ENCODE measurements around the gene SOD2.
"Not testable (repeated sequence)": the region's sequence is repeated elsewhere in the genome, so short reads cannot be mapped to it uniquely, and the experiment has no call there.

SOD2 gene

GRCh38 chr6:159693128-159693893, at the start of gene SOD2:
Gene SOD2 (minus strand): TSS chr6:159693241. CDS start chr6:159693167, 74 bp downstream.
- DNase-seq (ENCODE audit: low spot score), result peak; percentile 80

GRCh38 chr6:159742165-159742564, 49.1 kb upstream of the SOD2 start:
- no peak for DNase-seq (ENCODE audit: low spot score)

GRCh38 chr6:159739341-159739740, 46.3 kb upstream of the SOD2 start:
- DNase-seq (ENCODE audit: low spot score), result no peak

GRCh38 chr6:159736908-159737307, 43.9 kb upstream of the SOD2 start:
- no peak for DNase-seq (ENCODE audit: low spot score)

- not testable (repeated sequence) for DNase-seq (ENCODE audit: low spot score)
Measured at GRCh38 chr6:159733395-159733794, 40.4 kb upstream of the SOD2 start.

- DNase-seq (ENCODE audit: low spot score), result not testable (repeated sequence)
Measured at GRCh38 chr6:159732550-159732949, 39.5 kb upstream of the SOD2 start.

GRCh38 chr6:159730332-159730676, 37.3 kb upstream of the SOD2 start:
- no peak for DNase-seq (ENCODE audit: low spot score)

GRCh38 chr6:159729598-159730331, 36.7 kb upstream of the SOD2 start:
- DNase-seq (ENCODE audit: low spot score), result no peak

- no peak for DNase-seq (ENCODE audit: low spot score)
Measured at GRCh38 chr6:159728531-159728964, 35.5 kb upstream of the SOD2 start.

GRCh38 chr6:159727717-159728445, 34.8 kb upstream of the SOD2 start:
- DNase-seq (ENCODE audit: low spot score), result peak; percentile 31

GRCh38 chr6:159726918-159727716, 34.1 kb upstream of the SOD2 start, which contains the start of gene WTAP:
Gene WTAP (plus strand): TSS chr6:159727506. CDS start chr6:159736266, 8,760 bp downstream.
- peak; percentile 97 for DNase-seq (ENCODE audit: low spot score)

GRCh38 chr6:159726255-159726917, 33.3 kb upstream of the SOD2 start:
- DNase-seq (ENCODE audit: low spot score), result no peak

GRCh38 chr6:159725208-159725607, 32.2 kb upstream of the SOD2 start:
- DNase-seq (ENCODE audit: low spot score), result not testable (repeated sequence)

- DNase-seq (ENCODE audit: low spot score), result no peak
Measured at GRCh38 chr6:159724778-159725177, 31.7 kb upstream of the SOD2 start.

GRCh38 chr6:159723259-159723658, 30.2 kb upstream of the SOD2 start:
- DNase-seq (ENCODE audit: low spot score), result no peak

- DNase-seq (ENCODE audit: low spot score), result no peak
Measured at GRCh38 chr6:159722655-159723054, 29.6 kb upstream of the SOD2 start.

GRCh38 chr6:159721981-159722380, 28.9 kb upstream of the SOD2 start:
- DNase-seq (ENCODE audit: low spot score), result not testable (repeated sequence)

GRCh38 chr6:159720708-159721107, 27.7 kb upstream of the SOD2 start:
- peak; percentile 64 for DNase-seq (ENCODE audit: low spot score)

- DNase-seq (ENCODE audit: low spot score), result no peak
Measured at GRCh38 chr6:159719287-159719686, 26.2 kb upstream of the SOD2 start.

GRCh38 chr6:159718634-159719033, 25.6 kb upstream of the SOD2 start:
- no peak for DNase-seq (ENCODE audit: low spot score)
